Amygdala (tissue), 56 donors: ENCODE results near the gene FOXN3.
A peak's percentile ranks its signal among the peaks of the same experiment; 100 is the strongest.
"Not testable (repeated sequence)": the region's sequence is repeated elsewhere in the genome, so short reads cannot be mapped to it uniquely, and the experiment has no call there.

ENCODE experiments used
- DNase-seq, 56 donors: peaks; one replicate each; lab custom pipeline; 2025; lab: John Stamatoyannopoulos, UW

Gene FOXN3

DNA sequence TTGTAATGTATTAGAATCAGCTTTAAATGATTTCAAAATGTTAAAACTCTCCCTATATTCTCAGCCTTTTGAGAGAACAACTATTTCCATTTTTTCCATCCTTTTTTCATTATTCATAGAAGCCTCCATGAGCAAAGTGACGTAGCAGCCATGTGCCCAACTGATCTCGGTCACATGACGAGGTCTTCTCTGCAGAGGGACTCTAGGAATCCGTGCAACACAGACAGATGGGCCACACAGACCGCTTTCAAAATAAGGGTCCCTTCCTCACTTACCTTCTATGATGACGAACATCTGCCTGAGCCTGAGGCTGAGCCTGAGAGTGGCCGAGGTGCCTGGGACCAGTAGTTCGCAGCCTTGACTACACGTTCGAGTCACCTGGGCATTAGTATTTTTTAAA is 293.8 kb downstream of the FOXN3 start:
- no peak for DNase-seq

DNA sequence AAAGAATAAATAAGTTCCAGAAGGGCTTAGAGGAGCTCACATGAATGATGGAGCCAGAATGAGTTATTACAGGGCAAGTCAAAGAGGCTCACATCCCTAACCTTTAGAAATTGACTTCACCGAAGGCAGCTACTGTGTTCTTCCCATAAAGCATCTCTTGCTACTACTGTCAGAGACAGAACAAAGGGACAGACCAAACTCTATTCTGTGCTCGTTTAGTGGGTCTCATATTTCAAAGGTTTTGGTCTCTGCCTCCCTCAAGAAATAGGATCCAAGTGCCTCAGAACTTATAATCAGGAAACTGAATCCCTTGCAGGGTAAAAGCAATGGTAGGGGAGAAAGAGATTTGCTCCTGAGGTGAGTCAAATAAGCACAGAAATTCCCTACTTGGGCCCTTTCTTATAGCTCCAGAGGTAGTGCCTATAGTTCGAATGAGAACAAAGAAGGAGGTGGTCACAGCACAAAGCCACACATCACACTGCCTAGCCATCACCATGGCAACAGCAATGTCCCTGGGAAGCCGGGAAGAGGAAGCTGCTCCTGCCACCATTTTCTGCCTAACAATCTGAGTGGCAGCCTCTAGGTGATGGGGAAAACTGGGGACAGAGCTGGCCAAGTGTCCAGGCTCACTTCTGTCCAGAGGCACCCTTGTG is 294.9 kb downstream of the FOXN3 start:
- peak in 11 of 56 donors; percentile 1 to 31 (median 1) for DNase-seq

DNA sequence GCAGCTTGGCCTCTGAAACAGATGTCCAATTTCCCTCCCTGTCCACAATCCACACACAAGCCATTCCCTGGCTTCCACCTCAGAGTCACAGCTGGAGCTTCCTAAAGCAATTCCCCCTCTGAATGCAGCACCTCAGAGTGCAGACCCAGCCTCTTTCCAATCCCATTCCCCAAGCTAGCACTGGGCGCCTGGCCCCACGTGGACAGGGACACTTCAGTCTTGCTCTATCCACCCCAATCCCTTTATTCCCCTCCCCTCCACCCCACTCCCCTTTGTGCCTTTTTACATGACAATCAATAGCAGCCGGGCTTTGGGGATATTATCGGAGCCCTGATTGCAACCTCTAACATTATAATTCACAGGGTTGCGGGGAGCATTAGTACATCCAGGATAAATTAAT is 300.0 kb downstream of the FOXN3 start:
- DNase-seq: no peak

DNA sequence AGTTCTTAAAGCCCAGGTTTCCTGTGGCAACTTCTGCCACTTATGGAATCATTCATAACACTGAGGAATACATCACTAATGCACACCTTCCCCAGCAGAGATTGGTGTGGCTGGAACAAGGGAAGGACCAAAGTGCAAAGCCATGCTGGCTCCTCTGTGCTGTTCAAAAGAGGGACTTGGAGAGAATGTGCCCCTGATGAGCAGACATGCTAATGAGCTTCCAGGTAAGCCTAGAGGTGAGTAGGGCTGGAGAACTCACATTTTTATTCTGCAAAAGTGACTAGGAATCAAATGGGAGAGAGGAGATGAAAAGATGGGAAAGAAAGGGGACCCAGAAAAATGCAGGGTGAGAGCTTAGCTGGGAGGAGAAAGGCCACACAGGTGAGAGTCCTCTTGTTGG is 302.9 kb downstream of the FOXN3 start:
- DNase-seq: no peak

DNA sequence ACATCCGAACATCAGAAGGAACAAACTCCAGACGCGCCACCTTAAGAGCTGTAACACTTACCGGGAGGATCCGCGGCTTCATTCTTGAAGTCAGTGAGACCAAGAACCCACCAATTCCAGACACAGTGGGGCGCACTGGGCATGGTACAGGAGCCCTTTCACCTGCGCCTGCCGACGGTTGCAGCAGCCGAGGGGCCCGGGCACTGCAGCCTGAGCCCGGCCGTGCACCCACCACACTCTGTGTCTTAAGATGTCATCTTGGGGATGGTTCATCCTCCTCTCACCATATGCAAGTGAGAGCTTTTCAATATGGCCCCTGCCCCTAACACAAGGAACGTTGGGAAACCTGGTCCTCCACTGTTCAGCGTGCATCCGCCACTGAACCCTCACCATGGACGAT is 304.3 kb downstream of the FOXN3 start:
- no peak for DNase-seq

DNA sequence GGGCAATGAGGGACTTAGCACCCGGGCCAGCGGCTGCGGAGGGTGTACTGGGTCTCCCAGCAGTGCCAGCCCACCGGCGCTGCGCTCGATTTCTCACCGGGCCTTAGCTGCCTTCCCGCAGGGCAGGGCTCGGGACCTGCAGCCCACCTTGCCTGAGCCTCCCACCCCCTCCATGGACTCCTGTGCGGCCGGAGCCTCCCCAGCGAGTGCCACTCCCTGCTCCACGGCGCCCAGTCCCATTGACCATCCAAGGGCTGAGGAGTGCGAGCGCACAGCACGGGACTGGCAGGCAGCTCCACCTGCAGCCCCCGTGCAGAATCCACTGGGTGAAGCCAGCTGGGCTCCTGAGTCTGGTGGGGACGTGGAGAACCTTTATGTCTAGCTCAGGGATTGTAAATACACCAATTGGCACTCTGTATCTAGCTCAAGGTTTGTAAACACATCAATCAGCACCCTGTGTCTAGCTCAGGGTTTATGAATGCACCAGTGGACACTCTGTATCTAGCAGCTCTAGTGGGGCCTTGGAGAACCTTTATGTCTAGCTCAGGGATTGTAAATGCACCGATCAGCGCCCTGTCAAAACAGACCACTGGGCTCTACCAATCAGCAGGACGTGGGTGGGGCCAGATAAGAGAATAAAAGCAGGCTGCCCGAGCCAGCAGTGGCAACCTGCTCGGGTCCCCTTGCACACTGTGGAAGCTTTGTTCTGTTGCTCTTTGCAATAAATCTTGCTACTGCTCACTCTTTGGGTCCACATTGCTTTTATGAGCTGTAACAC is 305.1 kb downstream of the FOXN3 start:
- not testable (repeated sequence) for DNase-seq

DNA sequence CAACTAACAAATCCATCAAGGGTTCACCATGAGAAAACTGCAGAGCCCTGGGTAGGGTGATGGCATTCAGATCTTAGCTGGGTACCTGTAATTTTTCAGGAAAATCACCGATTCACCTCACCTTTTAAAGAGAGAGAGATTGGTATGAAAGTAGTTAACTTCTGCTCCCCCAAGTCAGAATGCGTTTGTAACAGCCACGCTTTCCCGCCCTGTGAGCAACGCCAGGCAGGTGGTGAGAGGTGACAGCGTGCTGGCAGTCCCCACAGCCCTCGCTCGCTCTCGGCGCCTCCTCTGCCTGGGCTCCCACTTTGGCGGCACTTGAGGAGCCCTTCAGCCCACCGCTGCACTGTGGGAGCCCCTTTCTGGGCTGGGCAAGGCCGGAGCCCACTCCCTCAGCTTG is 305.8 kb downstream of the FOXN3 start:
- DNase-seq: not testable (repeated sequence)

DNA sequence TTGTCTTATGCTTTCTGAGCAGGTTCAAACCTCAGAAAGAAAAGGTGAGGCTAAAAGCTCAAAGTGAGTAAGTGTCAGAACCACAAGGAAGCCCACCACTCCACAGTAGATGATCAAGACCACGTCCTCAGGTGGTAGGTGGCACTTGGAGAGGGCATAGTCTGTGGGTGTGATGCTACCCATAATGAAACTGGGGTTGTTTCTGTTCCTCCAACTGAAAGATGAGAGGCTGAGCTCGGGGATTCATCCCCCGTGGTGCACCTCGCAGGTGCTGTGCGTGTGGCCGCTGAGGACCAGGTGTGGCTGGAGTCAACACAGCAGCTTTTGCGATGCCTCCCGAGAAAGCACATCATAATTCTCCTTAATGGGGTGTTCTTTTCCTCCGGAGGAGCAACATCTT is 306.9 kb downstream of the FOXN3 start:
- no peak for DNase-seq

DNA sequence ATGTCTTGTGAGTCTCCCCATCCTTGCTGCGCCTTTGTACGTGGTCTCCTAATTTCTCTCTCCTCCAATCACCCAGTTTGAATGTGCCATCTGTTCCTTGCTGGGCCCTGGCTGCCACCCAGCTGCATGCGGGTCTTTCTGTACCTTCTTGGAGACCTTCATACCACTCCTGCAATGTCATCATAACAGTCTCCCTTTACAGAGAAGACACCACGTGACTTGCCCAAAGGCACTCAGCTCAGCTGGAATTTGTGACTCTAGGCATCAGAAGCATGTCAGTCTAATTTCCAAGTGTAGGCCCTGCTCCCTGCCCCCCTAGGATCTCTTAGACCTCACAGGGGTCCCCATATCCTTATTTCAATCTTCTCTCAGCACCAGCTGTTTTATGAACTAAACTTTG is 308.4 kb downstream of the FOXN3 start:
- no peak for DNase-seq

DNA sequence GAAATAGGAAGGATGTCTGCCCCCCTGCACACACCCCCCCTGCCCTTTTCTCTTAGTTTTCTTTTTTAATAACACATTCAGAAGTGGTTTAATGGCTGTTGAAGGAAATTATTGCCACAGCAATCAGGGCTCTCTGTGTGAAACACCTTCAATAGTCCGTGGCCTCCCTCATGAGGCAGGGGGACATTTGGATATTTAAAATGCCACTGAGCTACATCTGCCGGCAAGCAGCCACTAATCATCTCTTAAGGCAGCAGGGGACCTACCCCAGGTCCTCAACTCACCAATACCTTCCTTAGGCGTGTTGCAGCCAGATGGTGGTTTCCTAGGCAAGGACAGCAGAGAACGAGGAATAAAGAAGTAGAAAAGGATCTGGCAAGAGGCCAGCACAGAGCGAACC is 309.4 kb downstream of the FOXN3 start:
- no peak for DNase-seq
